ENCODE results near the gene CHMP4B.

DNA sequence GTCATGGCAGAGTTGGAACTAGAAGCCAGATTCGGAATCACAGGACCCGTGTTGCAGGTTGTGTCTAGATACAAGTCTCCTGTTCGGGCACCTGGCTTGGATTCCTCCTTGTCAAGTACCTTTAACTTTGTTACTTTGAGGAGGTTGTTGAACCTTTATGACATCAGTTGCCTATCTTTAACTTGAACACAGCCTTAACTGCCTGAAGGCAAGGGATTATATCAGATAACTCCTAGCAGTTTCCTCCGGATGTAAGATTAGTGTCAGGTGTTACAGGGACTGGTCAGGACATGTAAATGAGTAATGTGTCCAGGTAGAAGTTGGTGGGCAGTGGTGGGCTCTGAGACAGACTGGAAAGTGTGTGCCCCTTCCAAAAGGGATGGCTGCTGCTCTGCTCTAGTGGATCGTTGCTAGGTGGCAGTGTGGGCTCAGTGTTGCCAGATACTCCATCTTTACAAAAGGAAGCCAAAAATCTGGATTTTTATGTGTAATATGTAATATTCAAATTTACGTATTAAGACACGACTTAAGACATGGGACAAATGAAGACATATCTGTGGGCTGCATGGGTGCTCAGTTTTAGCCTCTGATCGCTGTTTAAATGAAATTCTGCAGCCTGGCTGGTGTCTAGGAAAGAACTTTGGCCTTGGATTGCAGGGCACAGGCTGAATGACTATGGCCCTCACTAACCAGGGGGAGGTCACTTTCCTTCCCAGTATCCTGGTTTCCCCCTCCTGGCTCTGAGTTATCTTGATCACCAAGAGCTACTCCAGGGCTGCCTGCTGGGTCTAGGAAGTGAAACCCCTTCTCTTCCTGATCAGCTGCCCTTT lies 27.1 kb downstream of the CHMP4B start:
- TF ChIP-seq, protein P1, sequence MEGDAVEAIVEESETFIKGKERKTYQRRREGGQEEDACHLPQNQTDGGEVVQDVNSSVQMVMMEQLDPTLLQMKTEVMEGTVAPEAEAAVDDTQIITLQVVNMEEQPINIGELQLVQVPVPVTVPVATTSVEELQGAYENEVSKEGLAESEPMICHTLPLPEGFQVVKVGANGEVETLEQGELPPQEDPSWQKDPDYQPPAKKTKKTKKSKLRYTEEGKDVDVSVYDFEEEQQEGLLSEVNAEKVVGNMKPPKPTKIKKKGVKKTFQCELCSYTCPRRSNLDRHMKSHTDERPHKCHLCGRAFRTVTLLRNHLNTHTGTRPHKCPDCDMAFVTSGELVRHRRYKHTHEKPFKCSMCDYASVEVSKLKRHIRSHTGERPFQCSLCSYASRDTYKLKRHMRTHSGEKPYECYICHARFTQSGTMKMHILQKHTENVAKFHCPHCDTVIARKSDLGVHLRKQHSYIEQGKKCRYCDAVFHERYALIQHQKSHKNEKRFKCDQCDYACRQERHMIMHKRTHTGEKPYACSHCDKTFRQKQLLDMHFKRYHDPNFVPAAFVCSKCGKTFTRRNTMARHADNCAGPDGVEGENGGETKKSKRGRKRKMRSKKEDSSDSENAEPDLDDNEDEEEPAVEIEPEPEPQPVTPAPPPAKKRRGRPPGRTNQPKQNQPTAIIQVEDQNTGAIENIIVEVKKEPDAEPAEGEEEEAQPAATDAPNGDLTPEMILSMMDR (IDR thresholded peaks at IDR 0.05), result no peak
- TF ChIP-seq EP300 (IDR thresholded peaks at IDR 0.05), result no peak
- no peak for TF ChIP-seq POLR2AphosphoS5 (IDR thresholded peaks at IDR 0.05)
